Left renal cortex interstitium (tissue), 4 donors: ENCODE data around the gene SETDB1. TPM values are rescaled to one million over a fixed set of nuclear protein-coding genes. Genes with fewer than 3 reads are reported as not detected.
A peak's percentile ranks its signal among the peaks of the same experiment; 100 is the strongest.
"Not testable (repeated sequence)": the region's sequence is repeated elsewhere in the genome, so short reads cannot be mapped to it uniquely, and the experiment has no call there.

ENCODE experiments used
- DNase-seq, 4 donors: peaks; one replicate each; pipeline ENCODE4 v3.0.0-alpha.2; 2013; ENCODE audit warnings: low read depth in 4 of 4, low spot score in 2 of 4, missing footprints in 1 of 4
- polyA plus RNA-seq, 4 donors: library from polyadenylated mRNA; unstranded; fragments of 120-200 nt; gene quantifications; one replicate each; pipeline ENCODE4 v1.2.1, GENCODE V29; 2013; ENCODE audit not compliant: insufficient read length in 4 of 4

SETDB1 gene
- polyA plus RNA-seq, result 10 to 100 TPM; 57.6 to 94.5 (median 80.2) TPM

- peak; percentile 90 to 96 (median 92) for DNase-seq
Observed at GRCh38 chr1:150926097-150926741, at the start of gene SETDB1. Gene SETDB1 (plus strand): TSS chr1:150926363. CDS start chr1:150927715, 1,352 bp downstream.

GRCh38 chr1:150878931-150879330 lies 47.2 kb upstream of the SETDB1 start:
- DNase-seq, result not testable (repeated sequence)

- no peak for DNase-seq
Observed at GRCh38 chr1:150881331-150882070, 44.7 kb upstream of the SETDB1 start.

- DNase-seq, result not testable (repeated sequence)
Observed at GRCh38 chr1:150883121-150883520, 43.0 kb upstream of the SETDB1 start.

GRCh38 chr1:150887018-150887417 lies 39.1 kb upstream of the SETDB1 start, which contains the start of gene CTXND2:
Gene CTXND2 (plus strand): TSS chr1:150887136. CDS start chr1:150912315, 25,179 bp downstream.
- DNase-seq, result no peak

DNA sequence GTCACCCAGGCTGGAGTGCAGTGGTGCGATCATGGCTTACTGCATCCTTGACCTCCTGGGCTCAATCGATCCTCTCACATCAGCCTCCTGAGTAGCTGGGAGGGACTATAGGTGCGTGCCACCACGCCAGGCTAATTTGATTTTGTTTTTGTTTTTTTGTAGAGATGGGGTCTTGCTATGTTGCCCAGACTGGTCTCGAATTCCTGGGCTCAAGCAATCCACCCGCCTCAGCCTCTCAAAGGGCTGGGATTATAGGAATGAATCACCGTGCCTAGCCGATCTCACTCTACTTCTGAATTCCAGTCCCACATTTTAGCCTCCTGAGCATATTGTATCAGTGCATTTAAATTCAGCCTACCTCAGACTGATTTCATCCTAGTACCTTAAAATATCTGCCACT lies 37.4 kb upstream of the SETDB1 start:
- no peak for DNase-seq

DNA sequence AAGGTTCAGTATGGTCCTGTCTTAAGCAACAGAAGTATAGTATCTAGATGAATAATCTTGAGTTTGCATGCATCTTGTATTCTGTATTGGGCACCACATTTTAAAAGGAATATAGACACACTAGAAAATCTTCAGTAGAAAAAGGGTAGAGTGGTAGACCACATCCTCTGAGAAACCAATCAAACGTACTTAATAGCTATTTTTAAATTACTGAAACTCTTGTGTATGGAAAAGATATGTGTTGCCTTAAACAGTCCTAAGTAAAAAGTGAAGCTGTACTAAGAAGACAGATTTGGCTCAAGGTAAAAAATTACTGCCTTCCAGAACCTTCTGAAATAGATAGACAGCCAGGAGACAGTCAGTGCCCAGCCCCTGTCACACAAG lies 36.1 kb upstream of the SETDB1 start:
- no peak for DNase-seq

DNA sequence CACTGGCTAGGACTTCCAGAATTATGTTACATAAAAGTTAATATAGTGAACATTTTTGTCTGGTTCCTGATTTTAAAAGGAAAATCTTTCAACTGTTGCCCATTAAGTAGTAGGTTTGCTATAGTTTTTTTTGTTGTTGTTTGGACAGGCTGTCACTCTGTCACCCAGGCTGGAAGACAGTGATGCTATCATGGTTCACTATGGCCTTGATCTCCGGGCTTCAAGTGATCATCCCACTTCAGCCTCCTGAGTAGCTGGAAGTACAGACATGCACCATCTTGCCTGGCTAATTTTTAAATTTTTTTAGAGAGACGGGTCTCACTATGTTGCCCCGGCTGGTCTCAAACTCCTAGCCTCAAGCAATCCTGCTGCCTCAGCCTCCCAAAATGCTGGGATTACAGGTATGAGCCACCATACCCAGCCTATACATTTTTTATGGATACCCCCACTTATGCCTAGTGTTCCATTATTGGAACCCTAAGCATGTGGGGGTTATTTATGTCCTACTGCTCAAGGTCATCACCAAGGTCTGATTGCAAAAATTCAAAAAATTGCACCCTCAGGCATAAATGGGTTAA lies 32.7 kb upstream of the SETDB1 start:
- DNase-seq, result no peak

DNA sequence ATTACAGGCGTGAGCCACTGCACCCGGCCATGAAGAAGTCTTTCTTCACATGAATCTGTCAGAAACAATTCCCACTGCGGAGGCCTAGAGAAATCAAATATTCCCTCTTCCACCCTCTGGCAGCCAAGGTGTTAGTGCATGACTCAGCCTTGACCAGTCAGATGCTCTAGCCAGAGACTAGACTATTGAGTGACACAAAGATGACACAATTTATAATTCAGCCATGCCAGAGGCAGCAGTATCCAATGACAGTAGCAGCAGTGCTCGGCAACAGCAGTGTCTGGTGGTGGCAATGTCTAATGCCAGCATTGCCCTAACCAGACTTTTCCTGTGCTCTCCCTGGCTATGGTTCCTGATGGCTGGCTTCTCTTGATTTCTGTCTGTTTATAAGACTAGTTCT lies 30.5 kb upstream of the SETDB1 start:
- no peak for DNase-seq

DNA sequence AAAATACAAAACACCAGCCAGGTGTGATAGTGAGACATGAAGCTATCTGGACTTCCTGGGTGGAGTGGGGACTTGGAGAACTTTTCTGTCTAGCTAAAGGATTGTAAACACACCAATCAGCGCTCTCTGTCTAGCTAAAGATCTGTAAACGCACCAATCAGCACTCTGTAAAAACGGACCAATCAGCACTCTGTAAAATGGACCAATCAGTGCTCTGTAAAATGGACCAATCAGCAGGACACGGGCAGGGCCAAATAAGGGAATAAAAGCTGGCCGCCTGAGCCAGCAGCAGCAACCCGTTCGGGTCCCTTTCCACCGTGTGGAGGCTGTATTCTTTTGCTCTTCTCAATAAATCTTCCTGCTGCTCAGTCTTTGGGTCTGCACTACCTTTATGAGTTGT lies 26.4 kb upstream of the SETDB1 start:
- not testable (repeated sequence) for DNase-seq

GRCh38 chr1:150902346-150902745 lies 23.8 kb upstream of the SETDB1 start:
- DNase-seq, result no peak

DNA sequence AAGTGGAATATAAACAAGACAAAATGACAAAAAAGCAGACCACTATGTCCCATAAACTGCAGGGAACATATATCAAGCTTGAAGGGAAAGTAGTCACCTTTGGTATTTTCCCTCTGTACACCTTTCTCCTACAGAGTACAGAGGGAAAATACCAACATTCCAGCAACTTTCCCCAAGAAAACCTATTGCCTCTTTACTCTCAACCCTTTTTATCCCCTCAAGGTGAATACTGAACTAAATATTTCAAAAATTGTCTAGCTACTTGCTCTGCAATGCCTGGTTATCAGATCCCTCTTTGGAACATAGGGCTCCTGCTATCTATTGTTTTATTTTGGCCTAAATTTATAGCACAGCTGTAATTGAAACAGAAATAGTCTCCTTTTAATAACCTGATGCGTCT lies 23.4 kb upstream of the SETDB1 start:
- DNase-seq, result no peak

DNA sequence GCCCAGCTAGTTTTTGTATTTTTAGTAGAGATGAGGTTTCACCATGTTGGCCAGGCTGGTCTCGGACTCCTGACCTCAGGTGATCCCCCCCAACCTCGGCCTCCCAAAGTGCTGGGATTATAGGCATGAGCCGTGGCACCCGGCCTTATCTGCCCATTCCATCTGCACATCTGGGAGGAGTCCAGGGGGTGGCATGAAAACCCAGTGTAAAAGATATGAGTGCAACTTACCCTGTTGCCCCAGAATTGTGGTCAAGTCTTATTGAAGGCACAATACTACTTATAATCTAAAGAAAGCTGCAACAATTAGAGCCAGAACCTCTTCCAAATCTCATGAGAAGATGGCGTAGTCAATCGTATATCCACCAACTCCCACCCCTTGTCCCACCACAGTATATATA lies 20.9 kb upstream of the SETDB1 start:
- no peak for DNase-seq

GRCh38 chr1:150906329-150906728 lies 19.8 kb upstream of the SETDB1 start:
- DNase-seq, result no peak

- no peak for DNase-seq
Observed at GRCh38 chr1:150906813-150907212, 19.4 kb upstream of the SETDB1 start.

DNA sequence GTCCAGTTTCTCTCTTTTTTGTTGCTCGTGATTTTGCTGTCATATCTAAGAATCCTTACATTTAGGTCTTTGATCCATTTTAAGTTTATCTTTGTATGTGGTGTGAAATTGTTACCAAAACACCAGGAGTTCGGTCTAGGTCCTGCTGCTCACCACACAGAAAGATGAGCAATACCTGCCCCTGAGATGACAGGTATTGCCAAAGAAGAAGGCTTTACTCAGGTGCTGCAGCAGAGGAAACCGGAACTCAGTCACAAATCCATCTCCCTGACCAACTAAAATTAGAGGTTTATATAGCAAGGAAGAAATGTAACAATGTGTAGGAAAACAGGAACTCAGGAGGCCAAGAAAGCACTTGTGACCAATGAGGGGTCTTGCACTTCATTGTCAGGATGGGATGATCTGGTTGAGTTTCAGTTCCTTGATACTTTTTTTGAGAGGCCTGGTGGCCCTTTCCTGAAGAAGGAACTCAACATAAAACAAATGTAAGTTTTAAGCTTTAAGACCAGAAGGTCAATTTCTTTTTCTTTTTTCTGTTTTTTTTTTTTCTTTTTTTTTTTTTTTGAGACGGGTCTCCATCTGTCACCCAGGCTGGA lies 16.5 kb upstream of the SETDB1 start:
- no peak for DNase-seq

GRCh38 chr1:150912623-150913022 lies 13.5 kb upstream of the SETDB1 start:
- no peak for DNase-seq

GRCh38 chr1:150917387-150917786 lies 8.8 kb upstream of the SETDB1 start:
- DNase-seq, result no peak

DNA sequence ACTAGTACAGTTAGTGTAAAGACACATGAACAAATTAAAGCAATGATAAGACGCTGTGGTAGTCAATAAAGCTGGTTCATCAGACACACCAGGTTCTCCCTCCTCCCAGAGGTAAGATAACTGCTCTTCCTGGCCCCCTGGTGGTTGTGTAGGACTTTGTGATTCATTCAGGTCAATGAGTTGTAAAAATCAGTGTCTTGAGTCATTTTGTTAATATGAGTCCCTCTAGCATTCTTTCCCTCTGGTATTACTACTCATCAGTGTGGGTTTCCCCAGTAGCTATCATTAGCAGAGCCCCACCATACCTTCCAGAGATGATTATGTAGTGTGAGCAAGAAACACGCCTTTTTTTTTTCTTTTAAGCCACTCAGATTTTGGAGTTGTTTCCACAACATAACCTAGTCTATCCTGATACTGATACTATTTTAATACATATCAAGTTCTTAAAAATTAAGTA lies 3.6 kb upstream of the SETDB1 start:
- peak in 1 of 4 donors; percentile 27 for DNase-seq

GRCh38 chr1:150925080-150925479 lies 1.1 kb upstream of the SETDB1 start:
- DNase-seq, result no peak

DNA sequence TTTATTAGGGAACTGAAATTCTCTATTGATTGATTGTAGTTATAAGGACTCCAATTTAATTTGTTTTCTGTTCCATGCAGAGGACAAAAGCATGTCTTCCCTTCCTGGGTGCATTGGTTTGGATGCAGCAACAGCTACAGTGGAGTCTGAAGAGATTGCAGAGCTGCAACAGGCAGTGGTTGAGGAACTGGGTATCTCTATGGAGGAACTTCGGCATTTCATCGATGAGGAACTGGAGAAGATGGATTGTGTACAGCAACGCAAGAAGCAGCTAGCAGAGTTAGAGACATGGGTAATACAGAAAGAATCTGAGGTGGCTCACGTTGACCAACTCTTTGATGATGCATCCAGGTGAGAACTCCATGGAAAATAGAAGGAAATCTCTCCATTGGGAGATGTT lies 1.5 kb downstream of the SETDB1 start:
- no peak for DNase-seq
